ENCODE data around the gene OSBPL5. TPM values are rescaled to one million over a fixed set of nuclear protein-coding genes. Genes with fewer than 3 reads are reported as not detected.

OSBPL5 gene
- total RNA-seq, 2 donors from 2014 or later = 34.0 to 69.5 TPM

DNA sequence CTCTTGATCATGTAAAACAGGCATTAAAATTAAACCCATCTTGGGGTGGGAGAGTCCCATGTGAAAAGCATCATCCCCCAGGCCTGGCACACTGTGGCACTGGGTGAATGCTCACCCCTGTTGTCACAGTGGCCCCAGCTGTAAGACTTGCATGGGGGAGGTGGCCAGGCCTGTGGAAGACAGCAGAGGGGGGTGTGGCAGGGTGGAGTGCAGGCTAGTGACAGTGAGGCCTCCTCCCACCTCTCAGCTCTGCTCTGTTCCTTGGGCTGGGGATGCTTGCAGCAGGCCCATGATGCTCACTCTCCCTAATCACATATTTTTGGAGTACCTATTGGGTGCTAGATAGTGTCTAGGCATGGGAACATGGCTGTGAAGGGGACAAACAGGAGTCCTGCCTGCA, 10.1 kb upstream of the OSBPL5 start:
- TF ChIP-seq, protein P1, sequence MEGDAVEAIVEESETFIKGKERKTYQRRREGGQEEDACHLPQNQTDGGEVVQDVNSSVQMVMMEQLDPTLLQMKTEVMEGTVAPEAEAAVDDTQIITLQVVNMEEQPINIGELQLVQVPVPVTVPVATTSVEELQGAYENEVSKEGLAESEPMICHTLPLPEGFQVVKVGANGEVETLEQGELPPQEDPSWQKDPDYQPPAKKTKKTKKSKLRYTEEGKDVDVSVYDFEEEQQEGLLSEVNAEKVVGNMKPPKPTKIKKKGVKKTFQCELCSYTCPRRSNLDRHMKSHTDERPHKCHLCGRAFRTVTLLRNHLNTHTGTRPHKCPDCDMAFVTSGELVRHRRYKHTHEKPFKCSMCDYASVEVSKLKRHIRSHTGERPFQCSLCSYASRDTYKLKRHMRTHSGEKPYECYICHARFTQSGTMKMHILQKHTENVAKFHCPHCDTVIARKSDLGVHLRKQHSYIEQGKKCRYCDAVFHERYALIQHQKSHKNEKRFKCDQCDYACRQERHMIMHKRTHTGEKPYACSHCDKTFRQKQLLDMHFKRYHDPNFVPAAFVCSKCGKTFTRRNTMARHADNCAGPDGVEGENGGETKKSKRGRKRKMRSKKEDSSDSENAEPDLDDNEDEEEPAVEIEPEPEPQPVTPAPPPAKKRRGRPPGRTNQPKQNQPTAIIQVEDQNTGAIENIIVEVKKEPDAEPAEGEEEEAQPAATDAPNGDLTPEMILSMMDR (IDR thresholded peaks at IDR 0.05) = no peak
- no peak for DNase-seq
- intact Hi-C loops (cut with DNase I) = no loop called here

DNA sequence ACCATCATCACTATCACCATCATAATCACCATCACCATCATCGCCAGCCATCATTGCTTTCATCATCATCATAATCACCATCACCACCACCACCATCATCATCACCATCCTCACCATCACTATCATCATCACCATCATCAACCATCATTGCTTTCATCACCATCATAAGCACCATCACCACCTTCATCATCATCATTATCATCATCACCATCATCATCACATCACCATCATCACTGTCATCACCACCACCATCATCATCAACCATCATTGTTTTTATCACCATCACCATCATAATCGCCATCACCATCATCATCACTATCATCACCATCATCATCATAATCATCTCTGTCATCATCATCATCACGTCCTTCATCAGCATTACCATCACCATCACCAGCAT, 9.3 kb upstream of the OSBPL5 start:
- no peaks in the 10 kb centered on the region for H3K9me3 ChIP-seq
- no peak for DNase-seq
- H3K4me3 ChIP-seq = no peak overlapping the region
- no peak overlapping the region for H3K27ac ChIP-seq
- no peaks in the 10 kb centered on the region for H3K4me1 ChIP-seq
- peaks cover 13% of the 10 kb centered on the region for H3K27me3 ChIP-seq
- H3K9ac ChIP-seq (ENCODE audit: low read depth in 2 of 2, low read length in 2 of 2) = no peak overlapping the region
- TF ChIP-seq, protein P1 (IDR thresholded peaks at IDR 0.05) = no peak
- H3K36me3 ChIP-seq = no peaks in the 10 kb centered on the region
- intact Hi-C loops (cut with DNase I) = no loop called here

More for the DNA sequence above, 10.1 kb upstream of the OSBPL5 start:
- Histone ChIP-seq H3K9ac (ENCODE audit: low read depth in 2 of 2, low read length in 2 of 2) (no peak overlapping the region), H3K4me3 (no peak overlapping the region), H3K27ac (no peak overlapping the region), H3K36me3 (no peaks in the 10 kb centered on the region), H3K27me3 (peaks cover 5% of the 10 kb centered on the region), H3K9me3 (no peaks in the 10 kb centered on the region), H3K4me1 (no peaks in the 10 kb centered on the region)

DNA sequence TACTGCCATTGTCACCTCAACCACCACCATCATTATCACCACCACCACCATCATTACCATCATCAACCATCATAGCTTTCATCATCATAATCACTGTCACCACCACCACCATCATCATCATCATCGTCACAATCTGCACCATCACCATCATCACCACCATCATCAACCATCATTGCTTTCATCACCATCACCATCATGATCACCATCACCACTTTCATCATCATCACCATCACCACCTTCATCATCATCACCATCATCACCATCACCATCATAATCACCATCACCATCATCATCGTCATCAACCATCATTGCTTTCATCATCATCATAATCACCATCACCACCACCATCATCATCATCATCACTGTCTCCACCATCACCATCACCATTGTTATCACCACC, 8.7 kb upstream of the OSBPL5 start:
- no peaks in the 10 kb centered on the region for H3K9me3 ChIP-seq
- DNase-seq = no peak
- no peak overlapping the region for H3K4me3 ChIP-seq
- TF ChIP-seq, protein P1 (IDR thresholded peaks at IDR 0.05) = no peak
- no peak overlapping the region for H3K9ac ChIP-seq (ENCODE audit: low read depth in 2 of 2, low read length in 2 of 2)
- no peak overlapping the region for H3K27ac ChIP-seq
- intact Hi-C loops (cut with DNase I) = no loop called here
- H3K4me1 ChIP-seq = no peaks in the 10 kb centered on the region
- H3K36me3 ChIP-seq = no peaks in the 10 kb centered on the region
- peaks cover 19% of the 10 kb centered on the region for H3K27me3 ChIP-seq

DNA sequence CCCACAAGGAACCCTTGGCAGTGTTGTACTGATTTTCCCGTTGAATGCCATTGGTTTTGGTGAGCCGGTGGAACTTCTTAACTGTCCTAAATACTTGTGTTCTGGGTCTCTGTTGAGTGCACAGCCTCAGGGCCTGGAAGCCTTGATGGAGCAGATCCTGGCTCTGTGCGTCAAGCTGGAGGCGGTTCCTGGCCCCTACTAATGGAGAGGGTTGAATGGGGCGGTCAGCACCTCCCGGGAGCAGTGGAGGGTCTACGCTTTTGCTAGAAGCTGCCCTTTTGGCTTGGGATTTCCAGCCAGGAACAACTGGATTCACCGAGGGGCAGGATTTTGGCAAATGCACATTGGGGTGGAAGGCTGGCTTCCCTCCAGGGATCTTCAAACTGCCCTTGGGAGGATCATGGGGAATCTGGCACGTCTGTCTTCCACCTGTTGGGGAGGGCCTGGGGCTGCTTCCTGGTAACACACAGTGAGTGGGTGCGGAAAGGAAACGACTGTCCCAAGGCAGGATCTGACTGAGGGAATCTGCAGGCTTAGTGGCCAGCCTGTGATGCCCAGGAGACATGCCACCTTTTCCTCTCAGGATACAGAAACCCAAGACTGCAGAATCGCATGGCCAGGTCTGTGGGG, 6.9 kb upstream of the OSBPL5 start:
- no peaks in the 10 kb centered on the region for H3K4me1 ChIP-seq
- peaks cover 19% of the 10 kb centered on the region for H3K27me3 ChIP-seq
- intact Hi-C loops (cut with DNase I) = no loop called here
- TF ChIP-seq, protein P1 (IDR thresholded peaks at IDR 0.05) = no peak
- H3K36me3 ChIP-seq = no peaks in the 10 kb centered on the region
- H3K9me3 ChIP-seq = no peaks in the 10 kb centered on the region
- H3K27ac ChIP-seq = no peak overlapping the region
- H3K4me3 ChIP-seq = no peak overlapping the region
- no peak overlapping the region for H3K9ac ChIP-seq (ENCODE audit: low read depth in 2 of 2, low read length in 2 of 2)
- no peak for DNase-seq

DNA sequence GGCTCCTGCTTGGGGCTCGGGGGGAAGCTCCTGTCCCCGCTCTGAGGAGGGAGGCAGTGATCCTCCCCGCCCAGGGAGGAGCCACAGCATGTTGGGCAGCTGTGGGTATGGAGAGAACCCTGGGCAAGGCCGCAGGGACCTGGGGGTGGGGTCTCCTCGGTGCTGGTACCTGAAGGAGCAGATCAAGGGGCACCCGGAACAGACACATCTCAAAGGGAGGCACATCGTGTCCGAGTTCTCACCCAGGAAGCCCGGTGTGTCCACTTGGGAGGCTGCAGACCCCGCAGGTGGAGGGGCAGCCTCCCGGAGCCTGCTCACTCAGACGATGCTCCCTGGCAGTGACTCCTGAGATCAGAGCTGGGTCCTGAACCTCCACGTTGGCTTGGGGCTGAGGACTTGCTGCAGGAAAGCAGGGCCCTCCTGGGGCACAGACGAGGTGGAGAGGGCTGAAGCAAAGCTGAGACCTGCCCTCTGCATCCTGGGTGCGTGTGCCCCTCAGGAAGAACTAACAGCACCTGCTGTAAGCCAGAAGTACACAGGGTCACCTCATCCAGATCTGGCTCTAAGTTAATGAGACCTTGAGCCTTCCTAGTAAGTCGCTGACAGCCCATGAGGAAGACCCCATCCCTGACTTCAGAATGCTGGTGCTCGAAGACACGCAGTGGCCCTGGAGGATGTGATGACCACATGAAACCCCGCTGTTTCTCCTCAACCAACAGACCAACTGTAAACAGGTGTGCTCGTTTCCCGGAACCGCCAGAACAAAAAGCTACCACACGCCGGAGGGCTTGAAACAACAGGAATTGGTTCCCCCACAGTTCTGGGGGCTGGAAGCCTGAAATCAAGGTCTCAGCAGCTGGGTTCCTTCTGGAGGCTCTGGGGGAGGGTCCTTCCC, 5.9 kb upstream of the OSBPL5 start:
- Histone ChIP-seq H3K27me3 (peaks cover 19% of the 10 kb centered on the region), H3K4me3 (no peak overlapping the region), H3K4me1 (peaks cover 3% of the 10 kb centered on the region), H3K36me3 (no peaks in the 10 kb centered on the region), H3K9ac (ENCODE audit: low read depth in 2 of 2, low read length in 2 of 2) (no peak overlapping the region), H3K27ac (no peak overlapping the region), H3K9me3 (no peaks in the 10 kb centered on the region)
- DNase-seq = no peak
- TF ChIP-seq, protein P1 (IDR thresholded peaks at IDR 0.05) = no peak
- intact Hi-C loops (cut with DNase I) = no loop called here

Data from colonic mucosa (tissue), 4 donors.